ENCODE measurements around the gene COL23A1.

DNA sequence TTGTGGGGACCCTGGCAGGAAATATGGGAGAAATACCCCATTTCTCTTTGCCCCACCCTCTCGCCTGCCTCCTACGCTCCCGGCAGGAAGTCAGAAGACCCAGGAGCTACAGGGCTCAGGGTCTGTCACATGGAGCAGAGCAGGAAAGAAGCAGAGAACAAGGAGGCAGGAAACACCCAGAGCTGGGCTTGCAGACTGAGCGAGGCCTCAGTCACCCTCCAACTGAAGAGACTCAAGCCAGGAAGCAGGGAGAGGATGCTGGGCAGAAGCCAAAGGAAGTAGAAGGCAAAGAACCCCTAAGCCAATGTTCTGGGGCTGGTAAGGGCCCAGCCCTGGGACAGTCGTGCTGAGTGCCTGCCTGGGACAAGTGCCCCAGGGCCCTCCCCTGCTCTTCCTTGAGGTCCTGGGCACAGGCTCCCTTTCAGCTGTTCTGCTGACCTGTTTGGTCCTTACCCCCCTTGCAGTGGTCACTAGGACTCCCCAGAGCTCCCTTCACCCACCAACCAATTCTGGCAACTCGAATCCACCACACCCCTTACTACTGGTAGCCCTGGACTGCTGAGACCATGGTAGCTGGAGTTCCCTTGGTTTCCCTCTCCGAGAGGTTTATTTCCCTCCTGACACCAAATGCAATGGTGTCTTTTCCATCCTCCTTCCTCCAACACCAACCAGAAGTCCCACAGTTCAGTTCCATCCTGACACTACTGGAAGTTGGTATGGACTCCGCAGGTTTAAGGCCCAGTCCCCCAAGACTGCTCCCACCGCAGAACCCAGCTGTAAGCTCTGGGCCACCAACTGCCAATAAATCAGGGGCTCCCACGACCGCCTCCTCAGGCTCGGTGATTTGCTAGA, 157.5 kb downstream of the COL23A1 start:
- TF ChIP-seq POLR2AphosphoS5 (IDR thresholded peaks at IDR 0.05; ENCODE audit: low read depth, low read length), result no peak
- no peak for TF ChIP-seq POLR2A (IDR thresholded peaks at IDR 0.05; ENCODE audit: control extremely low read depth in 1 of 2, low read depth in 2 of 2, low read length in 2 of 2)
- no peak for TF ChIP-seq EZH2 (IDR thresholded peaks at IDR 0.05; ENCODE audit: low read depth, low read length, severe bottlenecking)
- TF ChIP-seq, protein P1, sequence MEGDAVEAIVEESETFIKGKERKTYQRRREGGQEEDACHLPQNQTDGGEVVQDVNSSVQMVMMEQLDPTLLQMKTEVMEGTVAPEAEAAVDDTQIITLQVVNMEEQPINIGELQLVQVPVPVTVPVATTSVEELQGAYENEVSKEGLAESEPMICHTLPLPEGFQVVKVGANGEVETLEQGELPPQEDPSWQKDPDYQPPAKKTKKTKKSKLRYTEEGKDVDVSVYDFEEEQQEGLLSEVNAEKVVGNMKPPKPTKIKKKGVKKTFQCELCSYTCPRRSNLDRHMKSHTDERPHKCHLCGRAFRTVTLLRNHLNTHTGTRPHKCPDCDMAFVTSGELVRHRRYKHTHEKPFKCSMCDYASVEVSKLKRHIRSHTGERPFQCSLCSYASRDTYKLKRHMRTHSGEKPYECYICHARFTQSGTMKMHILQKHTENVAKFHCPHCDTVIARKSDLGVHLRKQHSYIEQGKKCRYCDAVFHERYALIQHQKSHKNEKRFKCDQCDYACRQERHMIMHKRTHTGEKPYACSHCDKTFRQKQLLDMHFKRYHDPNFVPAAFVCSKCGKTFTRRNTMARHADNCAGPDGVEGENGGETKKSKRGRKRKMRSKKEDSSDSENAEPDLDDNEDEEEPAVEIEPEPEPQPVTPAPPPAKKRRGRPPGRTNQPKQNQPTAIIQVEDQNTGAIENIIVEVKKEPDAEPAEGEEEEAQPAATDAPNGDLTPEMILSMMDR (IDR thresholded peaks at IDR 0.05; ENCODE audit: control extremely low read depth in 1 of 3, insufficient read depth in 1 of 3, low read depth in 1 of 3, low read length in 3 of 3), result no peak
- no peak for TF ChIP-seq CBX5 (IDR thresholded peaks at IDR 0.05; ENCODE audit: low read depth, low read length)
- TF ChIP-seq CHD2 (IDR thresholded peaks at IDR 0.05; ENCODE audit: low read length), result no peak

Data from H1 (cell line).